Stimulated activated CD4-positive, alpha-beta T cell treated with anti-CD3 and anti-CD28 coated beads, Interleukin-1b, Interleukin-23, amount 100 ng/mL, for 1 hour (primary cell): ENCODE data around the gene KANSL1.

Experiments used
- DNase-seq, 2 donors: peaks; one replicate each; pipeline ENCODE4 v3.0.0-alpha.2; 2020; ENCODE audit warnings: low read depth in 2 of 2

The KANSL1 gene

DNA sequence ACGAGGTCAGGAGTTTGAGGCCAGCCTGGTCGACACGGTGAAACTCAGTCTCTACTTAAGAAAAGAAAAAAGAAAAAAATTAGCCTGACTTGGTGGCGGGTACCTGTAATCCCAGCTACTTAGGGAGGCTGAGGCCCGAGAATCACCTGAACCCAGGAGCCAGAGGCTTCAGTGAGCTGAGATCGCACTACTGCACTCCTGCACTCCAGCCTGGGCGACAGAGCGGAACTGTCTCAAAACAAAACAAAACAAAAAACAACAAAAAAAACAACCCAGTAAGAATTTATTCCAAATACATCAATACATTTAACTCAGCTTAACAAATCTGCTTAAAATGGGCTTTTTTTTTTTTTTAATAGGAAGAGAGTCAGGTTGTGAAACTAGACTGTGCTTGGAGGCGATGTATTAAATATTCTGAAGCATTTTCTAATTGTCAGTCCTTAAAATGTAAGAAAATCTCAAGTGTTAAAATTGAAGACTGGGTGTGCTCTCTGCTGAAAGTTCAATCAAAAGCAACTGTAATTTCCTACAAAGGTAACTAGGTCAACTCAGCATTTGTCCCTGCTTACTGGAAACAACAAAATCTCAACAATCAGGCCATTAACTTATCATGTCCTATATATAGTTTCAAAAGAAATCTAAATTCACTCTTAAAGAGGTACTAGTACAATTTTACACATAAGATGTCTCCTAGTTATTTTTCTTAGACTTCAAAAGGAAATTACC is 23.2 kb downstream of the KANSL1 start:
- no peak for DNase-seq

DNA sequence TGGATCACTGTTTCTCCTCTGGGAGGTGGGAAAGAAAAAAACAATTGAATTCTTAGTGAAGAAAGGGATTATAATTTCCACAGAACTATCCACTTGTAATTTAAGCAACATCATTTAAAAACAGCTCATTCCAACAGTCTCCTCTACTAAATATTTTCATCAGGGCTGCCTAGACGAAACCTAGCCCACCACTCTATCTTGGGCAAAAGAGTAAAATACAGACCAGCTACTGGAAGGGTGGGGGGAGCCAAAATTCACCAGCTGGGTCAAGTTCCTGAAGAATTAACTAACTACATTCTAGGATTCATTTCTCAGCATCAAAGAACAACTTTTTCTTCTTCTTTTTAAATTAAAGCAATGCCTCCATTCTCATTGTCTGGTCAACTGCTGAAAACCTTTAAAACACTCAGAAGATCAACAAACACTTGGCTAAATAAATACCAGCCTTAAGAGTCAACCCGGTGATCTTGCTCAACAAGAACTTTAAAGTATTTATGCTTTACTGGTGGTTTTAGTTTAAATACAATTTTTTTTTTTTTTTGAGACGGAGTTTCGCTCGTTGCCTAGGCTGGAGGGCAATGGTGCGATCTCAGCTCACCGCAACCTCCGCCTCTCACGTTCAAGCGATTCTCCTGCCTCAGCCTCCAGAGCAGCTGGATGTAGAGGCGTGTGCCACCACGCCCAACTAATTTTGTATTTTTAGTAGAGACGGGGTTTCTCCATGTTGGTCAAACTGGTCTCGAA is 25.2 kb downstream of the KANSL1 start:
- DNase-seq = no peak

DNA sequence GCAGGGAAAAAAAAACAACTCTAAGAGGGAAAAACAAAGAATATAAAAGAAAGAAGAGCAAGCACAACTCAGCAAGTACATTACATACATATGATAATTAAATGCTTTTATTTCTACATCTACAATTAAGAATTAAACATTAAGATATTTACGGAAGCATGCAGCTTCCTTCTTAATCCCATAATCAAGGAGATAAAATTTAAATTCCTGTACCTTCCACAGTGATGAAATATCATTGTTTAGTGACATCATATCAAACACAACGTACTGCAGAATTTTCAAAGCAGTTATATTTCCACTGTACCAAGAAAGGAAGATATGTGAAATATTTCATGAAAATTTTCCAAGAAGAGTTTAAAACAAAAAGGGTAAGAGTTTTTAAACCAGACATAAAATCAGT is 26.0 kb downstream of the KANSL1 start:
- DNase-seq = no peak

DNA sequence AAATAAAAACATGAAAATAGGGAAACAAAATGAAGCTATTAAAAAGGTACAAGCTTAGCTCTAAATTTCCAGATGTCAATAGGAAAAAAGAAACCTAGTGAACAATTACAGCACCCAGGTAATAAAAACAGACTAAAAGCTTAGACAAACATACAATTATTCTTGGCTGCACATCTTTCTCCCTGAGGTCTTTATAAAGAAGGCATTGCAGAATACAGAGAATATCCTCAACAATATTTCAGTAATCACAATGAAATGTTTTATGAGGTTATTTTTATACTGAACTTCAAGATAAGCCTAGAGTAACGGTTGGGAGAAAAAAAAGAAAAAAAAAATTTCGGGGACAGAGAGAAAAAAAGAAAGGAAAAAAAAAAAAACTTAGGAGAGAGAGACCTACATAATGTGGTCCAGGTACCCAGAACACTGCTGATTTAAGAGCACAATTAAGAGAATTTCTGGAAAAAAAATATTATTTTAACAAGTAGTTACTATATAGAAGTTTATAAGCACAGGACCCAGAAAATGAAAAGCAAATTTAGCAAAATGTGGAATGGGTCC is 26.5 kb downstream of the KANSL1 start:
- no peak for DNase-seq

DNA sequence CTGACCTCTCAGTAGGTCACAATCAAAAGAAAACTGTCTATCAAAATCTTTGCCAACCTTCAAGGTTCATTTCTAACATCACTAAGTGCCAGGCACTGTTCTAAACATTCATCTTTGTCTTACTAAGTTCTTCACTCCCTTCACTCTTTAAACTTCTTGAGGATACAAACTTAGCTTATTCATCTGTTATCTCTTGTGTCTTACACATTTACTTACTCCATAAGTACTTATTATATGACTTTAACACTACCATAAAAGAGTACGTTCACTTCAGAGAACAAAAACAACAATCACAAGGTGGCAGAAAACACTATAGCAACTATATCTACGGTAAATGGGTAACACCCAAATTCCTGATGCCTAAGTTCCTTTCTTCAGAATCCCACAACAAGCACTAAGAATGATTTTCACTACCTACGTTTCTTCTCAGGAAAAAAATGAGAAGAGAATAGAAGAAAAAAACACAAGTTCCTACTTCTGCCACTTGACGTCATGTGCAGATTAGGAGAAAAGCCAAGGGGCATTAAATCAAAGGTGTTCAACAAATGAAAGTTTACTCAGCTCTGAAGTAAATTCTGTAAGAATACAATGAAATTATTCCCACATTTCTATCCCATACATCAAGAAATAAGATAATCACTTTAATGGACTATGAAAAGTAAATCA is 29.2 kb downstream of the KANSL1 start:
- DNase-seq = no peak

DNA sequence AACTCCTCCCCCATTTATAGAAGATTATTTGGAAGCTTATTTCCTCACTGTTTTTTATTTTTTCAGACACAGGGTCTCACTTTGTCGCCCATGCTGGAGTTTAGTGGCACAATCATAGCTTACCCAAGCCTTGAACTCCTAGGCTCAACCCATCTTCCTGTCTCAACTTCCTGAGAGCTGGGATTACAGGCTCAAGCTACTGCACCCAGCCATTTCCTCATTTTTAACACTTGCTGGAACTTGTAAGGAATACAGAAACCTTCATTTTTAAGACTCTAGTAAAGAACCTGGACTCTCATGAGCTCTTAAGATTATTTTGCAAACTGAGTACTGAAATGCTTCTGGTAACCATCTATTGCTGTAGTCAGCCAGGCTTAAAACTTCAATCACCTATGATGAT is 29.9 kb downstream of the KANSL1 start:
- DNase-seq = no peak

DNA sequence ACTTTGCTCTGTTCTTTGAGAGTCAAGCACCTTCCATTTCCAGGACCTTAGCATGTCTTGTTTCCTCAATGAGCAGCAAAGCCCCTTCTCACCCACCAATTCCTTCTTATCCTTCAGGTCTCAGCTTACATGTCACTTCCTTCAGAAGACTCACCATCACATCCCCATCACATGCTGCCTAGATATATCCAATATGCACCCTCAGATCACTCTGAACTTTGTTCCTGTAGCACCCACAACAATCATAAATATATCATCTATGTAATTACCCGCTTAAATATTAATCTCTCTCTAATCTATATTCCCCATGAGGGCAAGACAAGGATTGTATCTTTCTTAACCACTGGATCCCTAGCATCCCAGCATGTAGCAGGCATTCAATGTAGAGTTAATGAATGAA is 30.4 kb downstream of the KANSL1 start:
- DNase-seq = no peak

DNA sequence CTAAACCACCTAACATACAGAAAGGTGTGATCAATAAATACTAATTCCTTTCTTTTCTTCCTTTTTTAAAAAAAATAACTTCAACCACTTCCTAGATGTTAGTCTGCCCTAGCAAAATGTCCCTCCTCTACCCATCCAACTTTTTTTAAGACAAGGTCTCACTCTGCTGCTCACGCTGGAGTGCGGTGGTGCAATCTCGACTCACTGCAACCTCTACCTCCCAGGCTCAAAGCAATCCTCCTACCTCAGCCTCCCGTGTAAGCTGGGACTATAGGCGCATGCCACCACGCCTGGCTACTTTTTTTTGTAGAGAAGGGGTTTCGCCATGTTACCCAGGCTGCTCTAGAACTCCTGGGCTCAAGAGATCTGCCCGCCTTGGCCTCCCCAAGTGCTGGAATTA is 33.1 kb downstream of the KANSL1 start:
- no peak for DNase-seq

DNA sequence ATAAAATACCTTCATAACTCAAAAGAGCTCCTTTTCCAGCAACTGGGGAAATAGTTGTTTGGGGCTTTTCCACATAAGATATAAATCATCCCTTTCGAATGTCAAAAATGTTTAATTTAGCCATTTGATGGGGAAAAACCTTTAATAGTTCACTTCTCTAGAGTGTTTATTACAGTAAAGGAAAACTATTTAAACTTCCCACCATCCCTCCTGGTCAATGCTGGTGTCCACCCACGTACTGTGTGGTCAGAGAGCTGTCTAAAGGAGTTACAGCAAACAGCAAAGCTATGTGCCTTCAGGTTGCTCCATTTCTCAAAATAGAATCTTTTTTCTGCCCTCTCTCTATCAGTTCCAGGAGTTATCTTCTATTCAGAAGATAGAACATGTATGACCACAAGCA is 33.5 kb downstream of the KANSL1 start:
- DNase-seq = no peak

DNA sequence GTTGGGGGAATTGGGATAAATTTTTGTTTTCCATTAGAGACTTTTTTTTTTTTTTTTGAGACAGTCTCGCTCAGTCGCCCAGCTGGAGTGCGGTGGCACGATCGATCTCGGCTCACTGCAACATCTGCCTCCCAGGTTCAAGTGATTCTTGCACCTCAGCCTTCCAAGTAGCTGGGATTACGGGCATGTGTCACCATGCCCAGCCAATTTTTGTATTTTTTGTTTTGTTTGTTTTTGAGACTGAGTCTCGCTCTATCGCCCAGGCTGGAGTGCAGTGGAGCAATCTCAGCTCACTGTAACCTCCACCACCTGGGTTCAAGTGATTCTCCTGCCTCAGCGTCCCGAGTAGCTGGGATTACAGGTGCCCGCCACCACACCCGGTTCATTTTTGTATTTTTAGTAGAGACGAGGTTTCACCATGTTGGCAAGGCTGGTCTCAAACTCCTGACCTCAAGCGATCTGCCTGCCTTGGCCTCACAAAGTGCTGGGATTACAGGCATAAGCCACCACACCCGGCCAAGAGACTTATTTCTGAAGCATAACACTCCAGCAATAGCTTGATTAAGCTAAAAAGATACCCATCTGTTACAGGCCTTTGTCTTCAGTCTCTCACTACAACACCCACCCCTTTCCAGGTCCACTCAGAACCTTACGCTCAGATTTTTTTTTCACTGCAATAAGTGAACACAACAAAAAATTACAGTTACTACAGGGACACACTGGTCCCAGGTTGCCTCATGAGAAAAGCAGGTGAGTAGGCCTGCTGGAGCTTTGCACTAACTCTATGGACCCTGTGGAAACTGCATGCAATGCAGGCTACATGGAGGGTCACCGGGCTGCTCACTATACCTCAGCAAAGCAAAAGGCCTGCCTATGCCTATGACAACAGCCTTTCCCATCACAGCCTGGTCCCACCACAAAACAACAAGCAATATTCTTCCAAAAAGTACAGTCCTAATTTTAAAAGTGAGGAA is 34.6 kb downstream of the KANSL1 start:
- no peak for DNase-seq

DNA sequence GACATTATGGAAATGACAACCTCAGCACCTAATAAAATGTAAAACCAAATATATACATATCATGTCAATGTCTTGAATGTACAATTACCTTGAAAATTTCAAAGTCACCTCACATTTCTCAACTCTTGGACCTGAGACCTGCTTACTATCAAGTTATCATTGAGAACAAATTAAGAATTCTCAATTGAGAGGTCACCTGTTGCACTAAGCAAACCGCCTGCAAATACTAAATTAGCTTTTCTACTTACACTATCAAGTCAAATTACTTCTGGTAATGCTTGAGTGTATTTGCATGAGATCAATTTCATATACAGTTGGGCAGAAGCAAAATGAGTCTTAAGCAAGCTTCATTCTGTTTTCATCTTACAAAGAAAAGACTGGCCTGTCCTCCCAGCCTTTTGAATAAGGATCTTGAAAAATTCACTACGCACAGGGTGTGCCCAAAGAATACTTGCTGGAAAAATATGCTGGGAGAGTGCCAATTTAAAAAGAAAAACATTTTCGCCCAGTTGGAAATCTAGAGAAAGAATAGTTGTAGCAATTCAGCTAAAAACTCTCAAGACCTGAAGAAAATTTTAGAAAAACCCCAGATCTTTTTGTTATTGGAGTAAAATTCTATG is 35.7 kb downstream of the KANSL1 start:
- DNase-seq = no peak

DNA sequence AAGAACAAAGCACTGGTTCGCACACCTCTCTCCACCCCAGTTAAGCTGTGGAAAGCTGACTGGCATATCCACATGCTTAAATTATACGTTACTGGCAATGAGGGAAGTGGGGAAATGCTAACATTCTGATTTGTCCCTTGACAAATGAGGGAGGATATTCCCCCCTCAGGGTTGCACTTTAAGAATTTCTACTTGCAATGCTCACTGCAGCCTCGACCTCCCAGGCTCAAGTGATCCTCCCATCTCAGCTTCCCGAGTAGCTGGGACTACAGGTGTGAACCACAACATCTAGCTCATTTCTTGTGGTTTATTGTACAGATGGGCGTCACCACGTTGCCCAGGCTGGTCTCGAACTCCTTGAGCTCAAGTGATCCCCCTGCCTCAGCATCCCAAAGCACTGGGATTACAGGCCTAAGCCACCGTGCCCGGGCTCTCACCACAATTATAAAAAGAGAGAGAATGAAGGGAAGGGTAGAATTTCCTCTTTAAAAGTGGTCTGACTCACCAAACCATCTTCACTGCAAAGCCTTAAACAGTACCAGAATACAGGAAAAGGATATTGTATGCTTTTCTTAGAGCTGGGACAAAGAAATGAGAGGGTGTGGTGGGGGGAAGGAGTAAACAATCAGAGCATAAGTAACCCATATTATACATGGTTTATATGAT is 38.9 kb downstream of the KANSL1 start:
- DNase-seq = no peak

DNA sequence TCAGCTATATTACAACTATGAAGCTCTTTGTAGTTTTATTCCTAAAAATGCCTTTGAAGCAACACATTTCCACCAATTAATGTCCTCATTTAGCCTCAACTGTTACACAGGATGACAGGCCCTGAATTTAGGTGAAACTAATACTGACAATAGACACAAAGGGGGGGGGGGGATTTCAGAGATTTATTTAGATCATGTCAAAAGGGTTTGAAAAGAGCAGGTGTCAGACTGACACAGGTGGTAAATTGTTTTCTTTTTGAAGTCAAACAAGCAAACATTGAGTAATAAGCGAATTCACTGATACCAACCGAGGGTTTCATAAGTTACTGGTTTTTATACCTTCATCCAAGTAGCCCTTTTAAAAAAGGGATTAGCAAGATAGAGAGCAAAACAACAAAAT is 40.8 kb downstream of the KANSL1 start:
- no peak for DNase-seq

DNA sequence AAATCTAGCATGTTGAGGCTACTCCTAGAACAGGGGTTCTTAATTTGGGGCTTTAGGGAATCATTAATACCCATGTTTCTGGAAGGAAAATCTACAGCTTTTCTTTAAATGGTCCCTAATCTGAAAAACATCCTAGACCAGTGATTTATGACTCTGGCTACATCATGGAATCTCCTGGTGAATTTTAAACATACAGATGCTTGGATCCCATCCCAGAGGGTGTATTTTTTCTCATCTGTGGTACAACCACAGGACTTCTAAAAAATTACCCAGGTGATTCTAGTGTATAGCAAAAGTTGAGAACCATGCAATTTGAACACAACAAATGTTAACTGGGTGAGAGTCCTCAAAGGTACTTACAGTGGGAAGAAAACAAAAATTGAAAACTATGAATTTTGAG is 41.5 kb downstream of the KANSL1 start:
- DNase-seq = no peak

DNA sequence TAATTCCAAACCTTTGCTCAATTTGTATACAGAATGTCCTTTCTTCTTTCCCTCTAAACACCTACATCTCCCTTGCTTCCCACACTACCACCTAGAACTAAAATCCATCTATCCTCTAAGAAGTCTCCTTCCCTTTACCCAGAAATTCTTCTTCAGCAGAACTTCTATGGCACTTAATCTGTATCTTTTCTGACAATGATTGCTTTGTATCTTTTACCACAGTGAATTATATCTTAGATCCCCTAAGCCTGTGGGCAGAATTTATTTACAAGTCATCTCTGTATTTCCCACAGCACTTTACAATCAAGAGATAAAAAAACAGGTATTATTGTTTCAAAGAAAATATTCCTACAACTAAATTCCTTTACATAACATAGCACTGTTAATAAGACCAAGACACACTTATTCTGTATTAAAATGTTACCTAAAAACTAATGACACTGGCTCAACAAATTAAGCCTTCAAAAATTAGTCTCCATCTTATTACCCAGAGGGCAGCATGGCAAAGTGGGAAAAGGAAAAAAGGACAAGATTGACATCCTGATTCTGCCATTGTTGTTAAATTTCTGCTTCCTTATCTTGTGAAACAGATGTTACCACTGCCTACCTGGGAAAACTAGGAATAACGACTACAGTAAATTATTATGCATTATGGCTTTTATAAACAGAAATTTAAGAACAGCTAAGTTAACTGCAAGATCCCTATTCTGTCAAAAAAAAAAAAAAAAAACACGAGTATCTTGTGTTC is 42.8 kb downstream of the KANSL1 start:
- no peak for DNase-seq

DNA sequence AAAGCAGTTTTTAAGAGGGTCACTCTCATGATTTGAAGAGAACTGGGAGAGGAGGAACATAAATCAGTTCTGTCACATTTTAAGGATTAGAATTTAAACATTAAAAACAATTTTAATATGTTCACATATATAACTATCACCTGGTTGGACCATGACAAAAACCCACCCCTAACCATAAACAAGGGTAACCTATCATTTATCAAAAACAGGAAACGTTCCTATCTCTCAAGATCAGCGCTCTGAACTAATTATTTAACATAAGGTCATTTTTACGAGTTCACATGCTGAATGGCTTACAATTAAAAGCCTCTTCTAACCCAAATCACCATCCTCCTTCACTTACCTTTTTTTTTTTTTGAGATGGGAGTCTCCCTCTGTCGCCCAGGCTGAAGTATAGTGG is 45.0 kb downstream of the KANSL1 start:
- no peak for DNase-seq

DNA sequence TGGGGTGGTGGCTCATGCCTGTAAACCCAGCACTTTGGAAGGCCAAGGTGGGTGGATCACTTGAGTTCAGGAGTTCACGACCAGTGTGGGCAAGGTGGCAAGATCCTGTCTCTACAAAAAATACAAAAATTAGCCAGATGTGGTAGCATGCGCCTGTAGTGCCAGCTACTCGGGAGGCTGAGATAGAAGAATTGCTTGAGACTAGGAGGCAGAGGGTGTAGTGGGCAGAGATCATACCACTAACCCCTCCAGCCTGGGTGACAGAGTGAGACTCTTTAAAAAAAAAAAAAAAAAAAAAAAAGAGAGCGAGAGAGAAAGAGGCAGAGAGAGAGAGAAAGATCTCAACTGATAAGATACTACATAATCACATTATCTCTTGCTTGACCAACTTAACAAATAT is 45.9 kb downstream of the KANSL1 start:
- DNase-seq = no peak

DNA sequence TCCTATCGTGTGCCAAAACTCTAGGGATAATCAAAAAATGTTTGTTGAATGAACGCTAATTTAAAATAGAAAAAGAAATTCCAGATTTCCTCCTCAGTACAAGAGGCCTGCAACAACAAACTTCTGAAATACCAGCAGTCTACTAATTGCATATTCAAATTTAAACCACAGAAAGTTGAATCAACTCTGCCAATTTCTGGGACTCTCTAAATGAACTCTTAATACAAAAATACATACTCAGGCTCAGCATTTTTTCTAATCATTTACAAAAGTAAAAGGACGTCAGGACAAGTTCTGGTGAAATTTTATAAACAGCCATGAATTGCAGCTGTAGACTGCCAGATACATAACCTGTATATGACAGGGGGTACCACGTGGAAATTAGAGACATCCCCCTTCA is 49.0 kb downstream of the KANSL1 start:
- no peak for DNase-seq

DNA sequence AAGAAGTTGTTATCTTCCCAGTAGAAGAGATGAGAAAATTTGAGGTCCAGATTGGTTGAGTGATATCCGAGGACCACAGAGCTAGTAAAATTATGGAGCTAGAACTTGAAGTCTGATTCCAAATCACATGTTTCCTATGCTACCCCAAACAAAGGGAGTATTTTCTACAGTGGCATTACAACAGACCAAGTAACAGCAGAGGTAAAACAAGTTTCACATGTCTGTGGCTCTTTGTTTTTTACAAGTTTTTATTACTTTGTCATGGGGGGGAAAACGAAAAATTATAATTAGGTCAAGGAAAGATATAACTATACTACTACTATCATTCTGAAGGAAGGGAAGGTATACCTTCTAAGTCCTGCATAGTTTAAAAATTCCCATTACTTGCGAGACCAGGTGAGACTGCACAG is 49.4 kb downstream of the KANSL1 start:
- DNase-seq = no peak

DNA sequence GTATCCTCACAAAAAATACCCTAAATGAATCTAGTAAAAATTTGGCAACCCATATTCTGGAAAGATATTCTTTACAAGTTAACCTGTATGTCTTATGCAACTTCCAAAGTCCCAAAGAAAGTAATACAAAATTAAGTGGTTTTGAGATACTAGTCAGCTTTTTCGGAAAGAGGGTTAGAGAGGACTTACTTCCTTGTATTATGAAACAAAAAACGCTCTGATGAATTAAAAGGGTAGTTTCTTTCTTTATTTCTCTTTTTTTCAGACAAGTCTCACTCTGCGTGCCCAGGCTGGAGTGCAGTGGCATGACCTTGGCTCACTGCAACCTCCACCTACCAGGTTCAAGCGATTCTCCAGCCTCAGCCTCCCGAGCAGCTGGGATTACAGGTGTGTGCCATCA is 51.6 kb downstream of the KANSL1 start:
- no peak for DNase-seq
